ENCODE measurements around the gene CAMK2N2. TPM values are rescaled to one million over a fixed set of nuclear protein-coding genes. Genes with fewer than 3 reads are reported as not detected.

The CAMK2N2 gene
- total and polyA plus RNA-seq, 4 donors: 9.1 to 204 (median 106) TPM

GRCh38 chr3:184229394-184230080 lies 31.8 kb downstream of the CAMK2N2 start, which contains the start of gene VWA5B2:
TSS of gene VWA5B2 (plus strand) at chr3:184229585. CDS start at chr3:184230529, 944 bp downstream.
- Histone ChIP-seq H3K27me3 (ENCODE audit: control insufficient read depth, insufficient read depth, low read length) (peaks cover 31% of the 10 kb centered on the region), H3K9me3 (ENCODE audit: control insufficient read depth, insufficient read depth, low read length) (no peaks in the 10 kb centered on the region), H3K27ac (ENCODE audit: low read depth, low read length) (no peak within 1 kb of the TSS), H3K4me1 (ENCODE audit: control insufficient read depth, insufficient read depth, low read length) (peaks cover 31% of the 10 kb centered on the region), H3K36me3 (ENCODE audit: control insufficient read depth, insufficient read depth, low read length) (peaks cover 9% of the 10 kb centered on the region), H3K4me3 (ENCODE audit: low read depth, low read length) (peak within 1 kb of the TSS; percentile 42)
- under 1% methylated on average over 60 of the region's 66 CpGs for WGBS (ENCODE audit: insufficient coverage)
- DNase-seq (ENCODE audit: low read depth in 4 of 6, low spot score in 6 of 6): peak in 3 of 6 donors; percentile 46 to 89 (median 81)

DNA sequence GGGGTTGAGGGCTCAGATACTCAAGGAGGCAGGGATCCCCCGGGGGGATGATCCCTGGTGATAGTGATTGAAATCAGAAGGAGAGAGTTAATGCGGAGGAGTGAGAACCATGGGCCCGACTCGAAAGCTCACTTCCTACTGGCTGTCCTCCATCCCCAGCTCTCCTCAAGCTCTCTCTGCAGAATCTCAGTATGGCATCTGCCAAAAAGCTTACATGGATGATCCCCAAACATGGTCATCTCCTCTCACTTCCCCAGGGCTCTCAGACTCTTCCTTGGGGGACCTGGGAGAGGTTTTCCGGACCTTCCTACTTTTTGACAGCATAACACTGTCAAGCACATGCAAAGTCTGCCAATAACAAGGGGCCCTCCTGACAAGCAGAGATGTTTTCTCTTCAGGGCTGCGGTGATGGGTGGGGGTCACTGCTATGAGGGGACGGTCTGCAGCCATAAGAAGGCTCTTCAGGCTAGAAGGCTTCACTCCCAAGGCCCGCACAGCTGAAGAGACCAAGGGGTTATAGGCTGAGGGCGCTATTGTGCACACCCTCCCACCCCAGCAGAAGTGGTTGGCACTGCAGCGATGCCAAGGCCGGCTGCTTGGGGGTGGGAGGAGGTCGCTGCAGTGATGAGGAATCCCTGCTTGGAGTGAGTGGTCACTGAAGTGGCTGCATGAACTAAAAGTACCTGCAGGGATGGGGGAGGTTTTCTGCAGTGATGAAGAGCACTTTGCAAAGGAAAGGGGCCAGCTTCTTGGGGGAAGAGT lies 32.8 kb downstream of the CAMK2N2 start:
- 43% methylated on average over 5 of the region's 12 CpGs for WGBS (ENCODE audit: insufficient coverage)
- Histone ChIP-seq H3K4me1 (ENCODE audit: control insufficient read depth, insufficient read depth, low read length) (peaks cover 29% of the 10 kb centered on the region), H3K4me3 (ENCODE audit: low read depth, low read length) (no peak overlapping the region), H3K27me3 (ENCODE audit: control insufficient read depth, insufficient read depth, low read length) (peaks cover 31% of the 10 kb centered on the region), H3K27ac (ENCODE audit: low read depth, low read length) (no peak overlapping the region), H3K9me3 (ENCODE audit: control insufficient read depth, insufficient read depth, low read length) (no peaks in the 10 kb centered on the region), H3K36me3 (ENCODE audit: control insufficient read depth, insufficient read depth, low read length) (peaks cover 6% of the 10 kb centered on the region)
- DNase-seq (ENCODE audit: low read depth in 4 of 6, low spot score in 6 of 6): peak in 1 of 6 donors; percentile 50

- no peak overlapping the region for H3K4me3 ChIP-seq (ENCODE audit: low read depth, low read length)
- peaks cover 29% of the 10 kb centered on the region for H3K4me1 ChIP-seq (ENCODE audit: control insufficient read depth, insufficient read depth, low read length)
- DNase-seq (ENCODE audit: low read depth in 4 of 6, low spot score in 6 of 6): no peak
- no peaks in the 10 kb centered on the region for H3K36me3 ChIP-seq (ENCODE audit: control insufficient read depth, insufficient read depth, low read length)
- no peaks in the 10 kb centered on the region for H3K9me3 ChIP-seq (ENCODE audit: control insufficient read depth, insufficient read depth, low read length)
- WGBS (ENCODE audit: insufficient coverage): 31% methylated on average over 1 of the region's 2 CpGs
- peaks cover 31% of the 10 kb centered on the region for H3K27me3 ChIP-seq (ENCODE audit: control insufficient read depth, insufficient read depth, low read length)
- H3K27ac ChIP-seq (ENCODE audit: low read depth, low read length): no peak overlapping the region
Measured at GRCh38 chr3:184227481-184227935, 33.8 kb downstream of the CAMK2N2 start.

GRCh38 chr3:184223946-184224345 lies 37.4 kb downstream of the CAMK2N2 start:
- Histone ChIP-seq H3K27me3 (ENCODE audit: control insufficient read depth, insufficient read depth, low read length) (peaks cover 7% of the 10 kb centered on the region), H3K27ac (ENCODE audit: low read depth, low read length) (no peak overlapping the region), H3K36me3 (ENCODE audit: control insufficient read depth, insufficient read depth, low read length) (no peaks in the 10 kb centered on the region), H3K4me1 (ENCODE audit: control insufficient read depth, insufficient read depth, low read length) (peaks cover 8% of the 10 kb centered on the region), H3K4me3 (ENCODE audit: low read depth, low read length) (no peak overlapping the region), H3K9me3 (ENCODE audit: control insufficient read depth, insufficient read depth, low read length) (no peaks in the 10 kb centered on the region)
- WGBS (ENCODE audit: insufficient coverage): 71% methylated on average over 2 of the region's 3 CpGs
- no peak for DNase-seq (ENCODE audit: low read depth in 4 of 6, low spot score in 6 of 6)

- WGBS (ENCODE audit: insufficient coverage): no CpG with 5 or more reads among the region's 3 CpGs
- Histone ChIP-seq H3K4me3 (ENCODE audit: low read depth, low read length) (no peak overlapping the region), H3K27me3 (ENCODE audit: control insufficient read depth, insufficient read depth, low read length) (peaks cover 3% of the 10 kb centered on the region)
Measured at GRCh38 chr3:184222521-184222920, 38.8 kb downstream of the CAMK2N2 start.

DNA sequence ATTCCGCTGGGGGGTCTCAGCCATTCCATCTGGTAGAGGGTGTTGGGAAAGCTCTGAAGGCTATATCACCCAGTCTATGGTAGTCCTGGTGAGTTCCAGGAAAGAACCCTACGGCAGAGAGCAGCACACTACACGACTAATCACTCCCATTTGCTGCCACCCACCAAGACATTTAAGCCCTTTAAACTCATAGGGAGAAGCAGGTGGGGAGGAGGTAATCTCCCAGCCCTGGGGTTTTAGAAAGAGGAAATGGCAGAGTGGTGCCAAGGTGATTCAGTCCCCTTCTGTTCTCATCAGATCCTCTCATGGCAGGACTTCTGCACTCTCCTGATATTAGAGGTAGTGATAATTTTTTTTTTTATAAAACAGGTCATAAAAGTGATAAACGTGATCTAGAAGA lies 42.5 kb downstream of the CAMK2N2 start:
- Histone ChIP-seq H3K9me3 (ENCODE audit: control insufficient read depth, insufficient read depth, low read length) (no peaks in the 10 kb centered on the region), H3K36me3 (ENCODE audit: control insufficient read depth, insufficient read depth, low read length) (no peaks in the 10 kb centered on the region), H3K27me3 (ENCODE audit: control insufficient read depth, insufficient read depth, low read length) (no peaks in the 10 kb centered on the region), H3K27ac (ENCODE audit: low read depth, low read length) (no peak overlapping the region), H3K4me3 (ENCODE audit: low read depth, low read length) (no peak overlapping the region), H3K4me1 (ENCODE audit: control insufficient read depth, insufficient read depth, low read length) (no peaks in the 10 kb centered on the region)
- no peak for DNase-seq (ENCODE audit: low read depth in 4 of 6, low spot score in 6 of 6)
- no CpG with 5 or more reads among the region's 4 CpGs for WGBS (ENCODE audit: insufficient coverage)

More at GRCh38 chr3:184222521-184222920, 38.8 kb downstream of the CAMK2N2 start:
- no peaks in the 10 kb centered on the region for H3K9me3 ChIP-seq (ENCODE audit: control insufficient read depth, insufficient read depth, low read length)
- no peak overlapping the region for H3K27ac ChIP-seq (ENCODE audit: low read depth, low read length)
- H3K4me1 ChIP-seq (ENCODE audit: control insufficient read depth, insufficient read depth, low read length): no peaks in the 10 kb centered on the region
- H3K36me3 ChIP-seq (ENCODE audit: control insufficient read depth, insufficient read depth, low read length): no peaks in the 10 kb centered on the region
- no peak for DNase-seq (ENCODE audit: low read depth in 4 of 6, low spot score in 6 of 6)

DNA sequence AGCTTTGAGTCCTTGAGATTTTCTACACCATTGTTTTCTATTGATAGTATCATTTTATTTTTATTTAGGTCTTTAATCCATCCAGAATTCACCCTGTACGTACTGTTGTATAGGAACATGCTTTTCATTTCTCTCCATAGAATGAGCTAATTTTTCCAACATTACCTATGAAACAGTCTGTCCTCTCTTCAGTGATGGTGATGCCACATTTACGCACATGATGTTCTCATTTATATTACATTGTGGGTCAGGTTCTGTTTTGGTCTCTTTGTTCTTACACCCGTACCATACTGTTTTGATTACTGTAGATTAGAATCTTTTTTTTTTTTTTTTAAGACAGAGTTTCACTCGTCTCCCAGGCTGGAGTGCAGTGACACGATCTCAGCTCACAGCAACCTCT lies 49.6 kb downstream of the CAMK2N2 start:
- H3K4me3 ChIP-seq (ENCODE audit: low read depth, low read length): no peak overlapping the region
- H3K36me3 ChIP-seq (ENCODE audit: control insufficient read depth, insufficient read depth, low read length): no peaks in the 10 kb centered on the region
- DNase-seq (ENCODE audit: low read depth in 4 of 6, low spot score in 6 of 6): no peak
- WGBS (ENCODE audit: insufficient coverage): no CpG with 5 or more reads among the region's 5 CpGs
- H3K4me1 ChIP-seq (ENCODE audit: control insufficient read depth, insufficient read depth, low read length): no peaks in the 10 kb centered on the region
- no peaks in the 10 kb centered on the region for H3K9me3 ChIP-seq (ENCODE audit: control insufficient read depth, insufficient read depth, low read length)
- H3K27ac ChIP-seq (ENCODE audit: low read depth, low read length): no peak overlapping the region
- H3K27me3 ChIP-seq (ENCODE audit: control insufficient read depth, insufficient read depth, low read length): peaks cover 2% of the 10 kb centered on the region

DNA sequence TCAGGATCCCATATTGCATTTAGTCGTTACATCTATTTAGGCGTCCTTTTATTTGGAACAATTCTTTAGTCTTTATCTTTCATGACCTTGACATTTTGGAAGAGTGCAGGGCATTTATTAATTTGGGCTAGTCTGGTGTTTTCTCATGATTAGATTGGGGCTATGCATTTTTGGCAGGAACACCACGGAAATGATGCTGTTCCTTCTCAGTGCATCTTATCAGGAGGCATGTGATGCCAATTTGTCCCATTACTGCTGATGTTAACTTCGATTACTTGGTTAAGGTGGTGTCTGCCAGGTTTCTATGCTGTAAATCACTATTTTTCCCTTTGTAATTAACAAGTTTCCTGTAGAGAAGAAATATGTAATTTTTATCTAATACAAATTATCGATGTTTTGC lies 50.1 kb downstream of the CAMK2N2 start:
- Histone ChIP-seq H3K27me3 (ENCODE audit: control insufficient read depth, insufficient read depth, low read length) (peaks cover 4% of the 10 kb centered on the region), H3K9me3 (ENCODE audit: control insufficient read depth, insufficient read depth, low read length) (no peaks in the 10 kb centered on the region), H3K4me3 (ENCODE audit: low read depth, low read length) (no peak overlapping the region), H3K36me3 (ENCODE audit: control insufficient read depth, insufficient read depth, low read length) (no peaks in the 10 kb centered on the region), H3K4me1 (ENCODE audit: control insufficient read depth, insufficient read depth, low read length) (no peaks in the 10 kb centered on the region), H3K27ac (ENCODE audit: low read depth, low read length) (no peak overlapping the region)
- no peak for DNase-seq (ENCODE audit: low read depth in 4 of 6, low spot score in 6 of 6)
- no CpG with 5 or more reads among the region's 5 CpGs for WGBS (ENCODE audit: insufficient coverage)
